ENCODE data around the gene PHKA1.

GRCh38 chrX:72687396-72687795, 26.7 kb downstream of the PHKA1 start:
- TF ChIP-seq CTCF (IDR thresholded peaks at IDR 0.05): no peak
- TF ChIP-seq POLR2AphosphoS5 (IDR thresholded peaks at IDR 0.05): no peak
- TF ChIP-seq POLR2A (IDR thresholded peaks at IDR 0.05): no peak

Measured in breast epithelium (tissue), 3 donors.